ENCODE results near the gene CYGB. TPM values are rescaled to one million over a fixed set of nuclear protein-coding genes. Genes with fewer than 3 reads are reported as not detected.
A peak's percentile ranks its signal among the peaks of the same experiment; 100 is the strongest.

The CYGB gene
- total and polyA plus RNA-seq, 7 donors: 6.4 to 14.6 (median 11.0) TPM

DNA sequence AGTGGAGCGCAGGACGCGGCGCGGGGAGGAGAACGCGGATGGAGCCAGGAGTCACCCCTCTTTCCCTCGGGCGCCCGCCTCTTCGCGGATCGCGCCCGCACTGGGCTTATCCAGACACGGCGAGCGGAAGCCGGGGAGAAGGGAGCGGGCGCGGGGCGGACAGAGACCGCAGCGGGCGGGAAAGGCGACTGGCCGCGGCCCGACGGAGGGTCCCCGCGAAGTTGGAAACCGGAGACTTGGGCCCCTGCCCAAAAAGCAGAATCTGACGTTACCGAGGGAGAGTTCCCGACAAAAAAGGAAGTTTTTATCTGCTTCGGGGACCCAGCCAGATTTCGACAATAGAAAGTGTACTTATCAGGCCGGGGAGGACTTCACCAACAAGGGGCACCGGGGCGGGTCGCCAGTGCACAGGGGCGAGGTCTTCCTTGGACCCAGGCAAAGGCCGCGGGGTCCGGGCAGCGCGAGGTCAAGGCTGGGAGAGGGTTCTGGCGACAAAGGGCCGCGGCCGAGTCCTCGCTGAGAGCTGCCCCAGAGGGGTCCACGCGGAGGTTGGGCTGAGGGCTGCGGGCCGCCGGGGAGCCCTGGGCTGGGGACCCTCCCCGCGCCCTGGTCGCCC is 47.6 kb upstream of the CYGB start:
- ATAC-seq (peak in 3 of 4 donors; percentile 33 to 60 (median 39)), DNase-seq (peak in 1 of 2 donors; percentile 35)
- peaks cover 0 to 6% (median 4%) of the 10 kb centered on the region in 3 donors for H3K27me3 ChIP-seq (ENCODE audit: insufficient read depth in 3 of 3, low read length in 2 of 3)
- WGBS, 3 donors: 0 to 1% (median 1%) methylated on average over 42 to 62 of the region's 62 CpGs
- TF ChIP-seq, protein P1, sequence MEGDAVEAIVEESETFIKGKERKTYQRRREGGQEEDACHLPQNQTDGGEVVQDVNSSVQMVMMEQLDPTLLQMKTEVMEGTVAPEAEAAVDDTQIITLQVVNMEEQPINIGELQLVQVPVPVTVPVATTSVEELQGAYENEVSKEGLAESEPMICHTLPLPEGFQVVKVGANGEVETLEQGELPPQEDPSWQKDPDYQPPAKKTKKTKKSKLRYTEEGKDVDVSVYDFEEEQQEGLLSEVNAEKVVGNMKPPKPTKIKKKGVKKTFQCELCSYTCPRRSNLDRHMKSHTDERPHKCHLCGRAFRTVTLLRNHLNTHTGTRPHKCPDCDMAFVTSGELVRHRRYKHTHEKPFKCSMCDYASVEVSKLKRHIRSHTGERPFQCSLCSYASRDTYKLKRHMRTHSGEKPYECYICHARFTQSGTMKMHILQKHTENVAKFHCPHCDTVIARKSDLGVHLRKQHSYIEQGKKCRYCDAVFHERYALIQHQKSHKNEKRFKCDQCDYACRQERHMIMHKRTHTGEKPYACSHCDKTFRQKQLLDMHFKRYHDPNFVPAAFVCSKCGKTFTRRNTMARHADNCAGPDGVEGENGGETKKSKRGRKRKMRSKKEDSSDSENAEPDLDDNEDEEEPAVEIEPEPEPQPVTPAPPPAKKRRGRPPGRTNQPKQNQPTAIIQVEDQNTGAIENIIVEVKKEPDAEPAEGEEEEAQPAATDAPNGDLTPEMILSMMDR (IDR thresholded peaks at IDR 0.05): no peak
- H3K4me3 ChIP-seq: peak overlapping the region; percentile 91
- H3K9me3 ChIP-seq: no peaks in the 10 kb centered on the region
- intact Hi-C loops (cut with DNase I): loop anchor here (2.0 to 5.0 kb wide), 3 partner anchors 24 to 63 kb away; no protein-coding TSS in a partner anchor
- peaks cover 11% of the 10 kb centered on the region for H3K4me1 ChIP-seq
- peak overlapping the region; percentile 82 for H3K27ac ChIP-seq
- no peaks in the 10 kb centered on the region for H3K36me3 ChIP-seq (ENCODE audit: insufficient read depth in 1 of 2, low read depth in 1 of 2)

GRCh38 chr17:76584427-76585032 is 47.0 kb upstream of the CYGB start:
- Histone ChIP-seq H3K27me3 (ENCODE audit: insufficient read depth in 3 of 3, low read length in 2 of 3) (peaks cover 0 to 6% (median 4%) of the 10 kb centered on the region in 3 donors), H3K9me3 (no peaks in the 10 kb centered on the region), H3K4me3 (peak overlapping the region; percentile 91), H3K4me1 (peaks cover 11% of the 10 kb centered on the region), H3K36me3 (ENCODE audit: insufficient read depth in 1 of 2, low read depth in 1 of 2) (no peaks in the 10 kb centered on the region), H3K27ac (peak overlapping the region; percentile 82)
- WGBS, 3 donors: 31 to 39% (median 32%) methylated on average over 15 to 17 of the region's 17 CpGs
- TF ChIP-seq, protein P1 (IDR thresholded peaks at IDR 0.05): no peak
- DNase-seq: no peak
- intact Hi-C loops (cut with DNase I): loop anchor here (2.0 to 5.0 kb wide), 3 partner anchors 24 to 62 kb away; no protein-coding TSS in a partner anchor
- ATAC-seq: no peak

DNA sequence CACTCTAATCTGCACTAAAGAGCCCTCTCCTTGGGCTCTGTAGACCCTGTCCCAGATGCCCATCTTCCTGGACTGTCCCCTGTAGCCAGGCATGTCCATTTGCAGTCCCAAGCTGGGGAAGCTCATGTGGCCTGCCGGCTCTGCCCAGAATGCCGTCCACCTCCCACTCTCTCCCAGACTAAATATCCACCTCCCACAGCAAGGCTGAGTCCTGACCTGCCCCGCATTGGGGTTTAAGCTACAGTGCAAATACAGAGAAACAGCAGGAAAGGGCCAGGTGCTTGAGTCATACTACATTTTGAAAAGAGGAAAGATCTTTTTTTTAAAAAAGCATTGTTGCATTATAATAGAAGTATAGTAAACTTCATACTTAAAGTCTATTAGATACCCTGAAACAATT is 45.2 kb upstream of the CYGB start:
- TF ChIP-seq, protein P1 (IDR thresholded peaks at IDR 0.05): no peak
- 15 to 23% (median 20%) methylated on average over 3 of the region's 3 CpGs for WGBS, 3 donors
- peaks cover 0 to 4% (median 0%) of the 10 kb centered on the region in 3 donors for H3K27me3 ChIP-seq (ENCODE audit: insufficient read depth in 3 of 3, low read length in 2 of 3)
- peaks cover 11% of the 10 kb centered on the region for H3K4me1 ChIP-seq
- intact Hi-C loops (cut with DNase I): no loop called here
- no peak overlapping the region for H3K4me3 ChIP-seq
- H3K9me3 ChIP-seq: no peaks in the 10 kb centered on the region
- no peak for DNase-seq
- no peak for ATAC-seq
- no peak overlapping the region for H3K27ac ChIP-seq
- no peaks in the 10 kb centered on the region for H3K36me3 ChIP-seq (ENCODE audit: insufficient read depth in 1 of 2, low read depth in 1 of 2)

GRCh38 chr17:76581515-76581914 is 44.0 kb upstream of the CYGB start:
- intact Hi-C loops (cut with DNase I): no loop called here
- WGBS, 3 donors: 89 to 91% (median 90%) methylated on average over 5 of the region's 5 CpGs
- Histone ChIP-seq H3K4me1 (peaks cover 11% of the 10 kb centered on the region), H3K27me3 (ENCODE audit: insufficient read depth in 3 of 3, low read length in 2 of 3) (peaks cover 0 to 3% (median 0%) of the 10 kb centered on the region in 3 donors), H3K9me3 (no peaks in the 10 kb centered on the region), H3K4me3 (no peak overlapping the region), H3K36me3 (ENCODE audit: insufficient read depth in 1 of 2, low read depth in 1 of 2) (no peaks in the 10 kb centered on the region), H3K27ac (peak overlapping the region; percentile 16)
- DNase-seq (no peak), ATAC-seq (no peak)
- TF ChIP-seq, protein P1 (IDR thresholded peaks at IDR 0.05): no peak
